H1 (cell line): Measurements from ENCODE around the gene TRIM28. TPM values are rescaled to one million over a fixed set of nuclear protein-coding genes. Genes with fewer than 3 reads are reported as not detected.

Source experiments
- CHD2 ChIP-seq: IDR thresholded peaks from 2 replicates; pipeline ENCODE4 v1.6.1; 2012; ENCODE audit warnings: low read length, improper control_type of control experiment
- CHD7 ChIP-seq: fragments of 300-600 bp; sonication (generic); IDR thresholded peaks from 2 replicates; pipeline ENCODE4 v1.7.1; 2012; ENCODE audit warnings: low read length, moderate library complexity, mild to moderate bottlenecking, inconsistent platforms; ENCODE audit not compliant: insufficient replicate concordance
- EP300 ChIP-seq, 2 experiments: IDR thresholded peaks; 1 replicate in 1 of 2; 2 replicates in 1 of 2; pipeline ENCODE4 v1.6.1; 2011 to 2012; ENCODE audit warnings: low read depth in 2 of 2, low read length in 2 of 2, mild to moderate bottlenecking in 2 of 2, borderline replicate concordance in 1 of 2, inconsistent platforms in 1 of 2, moderate library complexity in 1 of 2
- KDM1A ChIP-seq: fragments of 200-600, 300-600 bp; sonication (generic); IDR thresholded peaks from 2 replicates; pipeline ENCODE4 v1.7.1; 2016; ENCODE audit warnings: mild to moderate bottlenecking, low read length, borderline replicate concordance
- NRF1 ChIP-seq: IDR thresholded peaks from 2 replicates; pipeline ENCODE4 v1.6.1; 2011; ENCODE audit warnings: mild to moderate bottlenecking, low read depth, low read length, improper control_type of control experiment
- PHF8 ChIP-seq: fragments of 200-600 bp; sonication (generic); conservative IDR thresholded peaks from 2 replicates; pipeline ENCODE4 v1.7.1; 2012; ENCODE audit warnings: low read depth, mild to moderate bottlenecking, inconsistent platforms, low read length, moderate library complexity
- POLR2AphosphoS5 ChIP-seq: IDR thresholded peaks from 2 replicates; pipeline ENCODE4 v1.6.1; 2011; ENCODE audit warnings: low read depth, low read length
- SIN3A ChIP-seq, 2 experiments: IDR thresholded peaks in 1 of 2; conservative IDR thresholded peaks in 1 of 2; 2 replicates each; pipeline ENCODE4 v1.6.1; 2011 to 2012; ENCODE audit warnings: low read length in 2 of 2, improper control_type of control experiment in 1 of 2, low read depth in 1 of 2, mild to moderate bottlenecking in 1 of 2
- TBP ChIP-seq: IDR thresholded peaks from 2 replicates; pipeline ENCODE4 v1.6.1; 2011; ENCODE audit warnings: low read depth, low read length, improper control_type of control experiment
- polyA plus RNA-seq, 7 experiments: library from polyadenylated mRNA; depleted of rRNA in 3 of 7; stranded (reverse) in 5 of 7; unstranded in 2 of 7; fragments of >200 nt in 5 of 7; fragments of 200-250 nt in 2 of 7; gene quantifications; 1 replicate in 5 of 7; 2 replicates in 1 of 7; 4 replicates in 1 of 7; pipeline versions ENCODE4 v1.2.1 to v1.2.3, GENCODE V29; 2011 to 2013; ENCODE audit warnings: missing spikeins in 2 of 7, mixed read lengths in 2 of 7
- total RNA-seq: library from RNA; stranded (reverse); fragmentation: NEBNext Ultra II Directional; extraction: Animal tissue kit (Norgen Biotek cat#: 25700); gene quantifications from 2 replicates; pipeline ENCODE4 v1.2.1, GENCODE V29; 2021

Gene TRIM28
- total and polyA plus RNA-seq, 2 of the 8 experiments (the other 6 are each of a cell fraction or from before 2014, with no cell fraction given) = 1,433 to 1,442 TPM

DNA sequence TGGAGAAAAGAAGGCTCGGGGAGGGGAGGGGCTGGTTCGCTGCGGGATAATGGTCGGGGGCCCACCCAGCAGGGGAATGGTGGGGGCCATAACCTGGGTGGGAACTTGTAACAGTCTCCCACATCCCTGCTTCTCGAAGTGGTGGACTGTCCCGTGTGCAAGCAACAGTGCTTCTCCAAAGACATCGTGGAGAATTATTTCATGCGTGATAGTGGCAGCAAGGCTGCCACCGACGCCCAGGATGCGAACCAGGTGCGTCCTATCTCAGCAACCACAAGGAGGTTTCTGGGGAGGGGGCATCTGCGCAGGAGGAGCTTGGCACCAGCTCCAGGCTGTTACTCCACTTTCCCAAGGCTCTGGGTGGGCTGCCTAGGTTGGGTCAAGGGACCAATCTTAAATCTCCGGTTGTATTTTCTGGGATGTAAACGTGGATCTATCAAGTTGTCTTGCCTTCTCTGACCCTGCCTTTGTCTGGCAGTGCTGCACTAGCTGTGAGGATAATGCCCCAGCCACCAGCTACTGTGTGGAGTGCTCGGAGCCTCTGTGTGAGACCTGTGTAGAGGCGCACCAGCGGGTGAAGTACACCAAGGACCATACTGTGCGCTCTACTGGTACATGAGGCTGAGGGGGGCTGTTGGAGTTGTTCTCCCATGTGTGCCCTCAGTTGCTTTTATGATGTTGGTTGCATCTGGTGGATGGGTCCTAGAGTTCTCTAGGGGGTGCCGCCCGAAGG is 1.6 kb downstream of the TRIM28 start (continued):
- TF ChIP-seq CHD7 = no peak
- TF ChIP-seq POLR2AphosphoS5 = peak; percentile 43; the same call in 1 of the 2 replicates
- TF ChIP-seq CHD2 = no peak
- no peak for TF ChIP-seq KDM1A
- TF ChIP-seq PHF8 = 0 out of 2 replicates have a peak, but pooled peaks have one; percentile 4
- TF ChIP-seq TBP = no peak
- no peak for TF ChIP-seq EP300 (IDR thresholded peaks at IDR 0.05; ENCODE audit: borderline replicate concordance in 1 of 2, low read depth in 2 of 2, low read length in 2 of 2)
- TF ChIP-seq NRF1 = no peak
- no peak for TF ChIP-seq SIN3A (conservative IDR thresholded peaks at IDR 0.05 in 1 of 2, IDR thresholded peaks at IDR 0.05 in 1 of 2; ENCODE audit: low read depth in 1 of 2, low read length in 2 of 2)
